OCI-LY1 (cell line): ENCODE measurements around the gene DBNDD1.

Experiments used
- CTCF ChIP-seq: fragments of 200-600 bp; sonication (generic), shearing (Covaris generic); IDR thresholded peaks from 2 replicates; pipeline ENCODE4 v1.5.1; 2017; ENCODE audit warnings: mild to moderate bottlenecking, antibody characterized with exemption, low read length, moderate library complexity, mixed read lengths
- EZH2 ChIP-seq: fragments of 200-600 bp; sonication (generic), shearing (Covaris generic); IDR thresholded peaks from 2 replicates; pipeline ENCODE4 v1.8.0; 2017; ENCODE audit warnings: borderline replicate concordance, mixed run types, mild to moderate bottlenecking, antibody characterized with exemption, low read length, moderate library complexity, mixed read lengths

GRCh38 chr16:89985219-89985618 lies 34.0 kb downstream of the DBNDD1 start:
- TF ChIP-seq CTCF (no peak), EZH2 (no peak)
